Stimulated activated CD4-positive, alpha-beta T cell treated with anti-CD3 and anti-CD28 coated beads, Interleukin-4, amount 100 ng/mL, for 24 hours (primary cell): ENCODE data around the gene MORC3.
"Not testable (repeated sequence)": the region's sequence is repeated elsewhere in the genome, so short reads cannot be mapped to it uniquely, and the experiment has no call there.

Source experiments
- DNase-seq: peaks from one replicate; pipeline ENCODE4 v3.0.0-alpha.2; 2020

The MORC3 gene

DNA sequence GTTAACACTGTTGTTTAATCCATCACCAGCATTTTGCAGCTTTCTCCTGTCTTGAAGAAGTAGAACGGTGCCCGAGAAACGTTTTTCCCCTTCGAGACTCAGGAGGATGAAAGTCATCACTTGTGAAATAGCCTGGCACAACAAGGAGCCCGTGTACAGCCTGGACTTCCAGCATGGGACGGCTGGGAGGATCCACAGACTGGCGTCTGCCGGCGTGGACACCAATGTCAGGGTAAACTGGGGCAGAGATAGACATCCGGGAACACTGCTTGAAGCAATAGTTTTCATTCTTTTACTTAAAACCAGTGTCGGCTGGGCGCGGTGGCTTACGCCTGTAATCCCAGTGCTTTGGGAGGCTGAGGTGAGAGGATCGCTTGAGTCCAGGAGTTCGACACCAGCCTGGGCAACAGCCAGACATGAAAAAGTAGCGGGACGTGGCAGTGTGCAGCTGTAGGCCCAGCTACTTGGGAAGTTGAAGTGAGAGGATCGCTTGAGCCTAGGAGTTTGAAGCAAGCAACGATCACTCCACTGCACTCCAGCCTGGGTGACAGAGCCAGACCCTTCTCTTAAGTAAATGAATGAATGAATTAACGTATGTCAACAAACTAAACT is 66.1 kb downstream of the MORC3 start:
- no peak for DNase-seq

DNA sequence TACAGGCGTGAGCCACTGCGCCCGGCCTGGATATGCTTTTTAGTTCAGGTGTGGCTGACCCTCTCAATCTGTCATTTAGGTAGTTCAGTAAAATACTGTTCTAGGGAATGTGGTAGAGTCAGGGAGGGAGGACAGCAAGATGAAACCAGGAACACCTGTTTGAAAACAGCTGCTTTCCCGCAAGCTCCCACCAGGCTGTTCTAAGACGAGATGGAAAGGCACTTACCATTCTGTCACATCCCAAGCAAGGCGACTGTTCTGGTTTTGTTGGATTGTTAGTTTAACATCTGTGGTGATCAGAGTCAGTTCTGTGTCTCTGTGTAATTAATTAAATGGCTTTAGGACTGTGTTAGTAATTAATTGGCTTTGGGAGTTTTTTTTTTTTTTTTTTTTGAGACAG is 68.1 kb downstream of the MORC3 start:
- no peak for DNase-seq

DNA sequence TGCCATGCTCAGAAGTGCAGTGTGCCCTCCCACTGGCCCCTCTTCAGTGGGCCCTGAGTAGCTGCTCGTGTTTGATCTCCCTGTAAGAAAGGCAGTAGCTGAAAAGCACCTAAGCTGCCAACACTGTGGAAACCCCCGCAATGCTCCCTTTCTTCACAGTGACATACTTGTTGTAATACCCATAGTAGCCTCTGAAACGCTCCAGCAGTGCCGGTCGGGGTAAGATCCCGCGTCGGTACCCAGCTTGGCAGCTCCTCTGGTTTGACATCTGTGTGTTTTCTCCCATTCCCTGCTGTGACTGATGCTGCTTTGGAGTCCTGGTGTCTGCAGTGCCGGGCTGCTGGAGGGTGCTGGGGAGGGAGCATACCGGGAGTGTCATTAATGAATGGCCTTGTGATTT is 68.8 kb downstream of the MORC3 start:
- no peak for DNase-seq

- DNase-seq = not testable (repeated sequence)
Measured at GRCh38 chr21:36391649-36392048, 71.7 kb downstream of the MORC3 start.

GRCh38 chr21:36395353-36396111 is 75.5 kb downstream of the MORC3 start:
- DNase-seq = no peak

DNA sequence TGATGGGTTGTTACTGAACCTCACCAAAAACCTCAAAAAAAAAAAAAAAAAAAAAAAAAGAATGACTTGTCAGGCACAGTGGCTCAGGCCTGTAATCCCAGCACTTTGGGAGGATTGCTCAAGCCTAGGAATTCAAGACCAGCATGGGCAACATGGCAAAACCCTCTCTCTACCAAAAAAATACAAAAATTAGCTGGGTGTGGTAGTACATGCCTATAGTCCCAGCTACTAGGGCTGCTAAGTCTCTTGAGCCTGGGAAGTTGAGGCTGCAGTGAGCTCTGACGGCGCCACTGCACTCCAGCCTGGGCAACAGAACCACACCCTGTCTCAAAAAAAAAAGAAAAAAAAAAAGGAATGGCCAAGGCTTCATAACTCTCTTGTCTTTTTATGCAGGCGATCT is 76.3 kb downstream of the MORC3 start:
- DNase-seq = no peak

GRCh38 chr21:36396971-36397370 is 77.0 kb downstream of the MORC3 start:
- DNase-seq = no peak

GRCh38 chr21:36397606-36398005 is 77.6 kb downstream of the MORC3 start:
- DNase-seq = no peak

DNA sequence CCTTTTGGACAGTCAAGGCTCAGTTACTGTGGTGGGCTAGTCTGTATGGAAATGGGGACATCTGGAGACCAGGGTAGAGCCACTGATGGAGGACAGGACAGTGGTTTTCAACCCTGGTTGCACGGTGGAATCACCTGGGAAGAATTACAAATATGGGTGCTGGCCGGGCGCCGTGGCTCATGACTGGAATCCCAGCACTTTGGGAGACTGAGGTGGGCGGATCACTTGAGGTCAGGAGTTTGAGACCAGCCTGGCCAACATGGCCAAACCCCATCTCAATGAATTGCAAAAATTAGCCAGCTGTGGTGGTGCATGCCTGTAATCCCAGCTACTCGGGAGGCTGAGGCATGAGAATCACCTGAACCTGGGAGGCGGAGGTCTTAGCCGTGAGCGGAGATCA is 79.7 kb downstream of the MORC3 start:
- DNase-seq = not testable (repeated sequence)

DNA sequence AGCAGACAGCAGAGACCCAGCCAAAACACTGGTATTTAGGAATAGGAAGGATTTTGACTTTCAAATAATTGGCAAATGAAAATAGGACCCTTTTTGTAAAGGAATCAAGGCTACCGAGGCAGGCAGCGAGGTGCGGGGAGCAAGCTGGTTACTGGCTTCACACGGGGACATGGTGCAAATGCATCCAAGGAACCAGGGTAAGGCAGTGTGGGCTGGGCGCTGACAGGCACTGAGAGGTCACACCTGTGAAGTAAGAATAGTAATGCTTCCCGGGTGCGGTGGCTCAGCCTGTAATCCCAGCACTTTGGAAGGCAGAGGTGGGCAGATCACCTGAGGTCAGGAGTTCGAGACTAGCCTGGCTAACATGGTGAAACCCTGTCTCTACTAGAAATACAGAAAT is 80.7 kb downstream of the MORC3 start:
- DNase-seq = no peak

DNA sequence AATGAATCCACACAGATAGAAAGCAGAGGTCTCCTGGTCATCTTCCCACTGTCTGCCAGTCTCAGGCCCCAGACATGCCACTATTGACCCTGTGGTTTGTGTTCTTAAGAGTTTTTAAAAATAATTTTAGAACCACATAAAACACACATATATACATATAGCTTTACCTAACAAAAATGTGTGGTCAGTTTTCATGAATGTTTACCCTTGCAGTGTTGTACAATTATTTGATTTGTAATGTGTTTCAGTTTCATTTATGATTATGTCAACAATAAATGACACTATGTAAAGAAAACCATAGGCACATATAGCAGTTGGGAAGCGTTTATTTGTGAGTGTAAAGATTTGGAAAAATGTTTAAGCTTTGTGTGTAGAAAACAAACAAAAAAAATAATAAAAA is 82.3 kb downstream of the MORC3 start:
- DNase-seq = no peak

DNA sequence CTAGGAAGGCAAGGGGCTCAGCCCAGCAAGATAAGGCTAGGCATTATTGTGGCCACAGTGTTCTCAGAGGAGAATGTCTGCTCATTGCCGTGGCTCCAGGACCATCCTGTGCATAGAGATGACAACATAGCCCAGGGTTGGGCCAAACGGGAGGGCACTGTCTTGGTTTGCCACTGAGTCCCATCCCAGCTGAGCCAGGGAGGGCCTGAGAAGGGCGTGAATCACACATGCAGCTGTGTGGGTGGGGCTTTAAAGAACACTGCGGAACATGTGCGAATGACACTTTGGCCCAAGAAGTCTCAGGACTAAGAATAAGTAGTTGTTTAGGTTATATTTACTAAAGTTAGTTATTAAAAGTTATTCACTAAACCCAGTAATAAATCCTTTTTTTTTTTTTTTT is 83.7 kb downstream of the MORC3 start:
- DNase-seq = no peak

GRCh38 chr21:36408568-36408967 is 88.6 kb downstream of the MORC3 start:
- no peak for DNase-seq

- DNase-seq = no peak
Measured at GRCh38 chr21:36411301-36411700, 91.3 kb downstream of the MORC3 start.

DNA sequence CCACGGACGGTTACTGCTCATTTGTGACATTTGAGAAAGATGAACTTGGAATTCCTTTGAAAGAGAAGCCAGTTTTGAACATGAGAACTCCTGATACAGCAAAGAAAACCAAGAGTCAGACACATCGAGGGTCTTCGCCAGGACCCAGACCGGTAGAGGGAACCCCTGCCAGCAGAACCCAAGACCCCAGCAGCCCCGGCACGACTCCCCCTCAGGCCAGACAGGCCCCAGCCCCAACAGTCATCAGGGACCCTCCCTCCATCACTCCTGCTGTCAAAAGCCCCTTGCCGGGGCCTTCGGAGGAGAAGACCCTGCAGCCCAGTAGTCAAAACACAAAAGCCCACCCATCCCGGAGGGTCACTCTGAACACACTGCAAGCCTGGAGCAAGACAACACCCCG is 92.9 kb downstream of the MORC3 start:
- DNase-seq = no peak

DNA sequence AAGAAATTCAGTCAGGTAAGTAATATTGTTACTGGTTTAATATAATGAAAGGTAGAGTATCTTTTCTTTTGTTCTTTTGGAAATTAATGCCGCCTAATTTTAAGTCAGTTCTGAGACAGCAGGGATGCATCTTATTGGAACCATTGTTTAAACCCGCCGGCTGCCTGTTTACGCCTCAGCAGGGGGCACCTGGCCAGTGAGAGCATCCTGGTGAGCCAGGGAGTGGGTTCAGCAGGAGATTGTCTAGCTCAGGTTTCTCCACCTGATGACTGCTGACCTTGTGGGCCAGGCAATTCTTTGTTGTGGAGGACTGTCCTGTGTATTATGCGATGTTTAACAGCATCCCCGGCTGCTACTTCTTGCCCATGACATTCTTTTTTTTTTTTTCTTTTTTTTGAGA is 95.4 kb downstream of the MORC3 start:
- no peak for DNase-seq

DNA sequence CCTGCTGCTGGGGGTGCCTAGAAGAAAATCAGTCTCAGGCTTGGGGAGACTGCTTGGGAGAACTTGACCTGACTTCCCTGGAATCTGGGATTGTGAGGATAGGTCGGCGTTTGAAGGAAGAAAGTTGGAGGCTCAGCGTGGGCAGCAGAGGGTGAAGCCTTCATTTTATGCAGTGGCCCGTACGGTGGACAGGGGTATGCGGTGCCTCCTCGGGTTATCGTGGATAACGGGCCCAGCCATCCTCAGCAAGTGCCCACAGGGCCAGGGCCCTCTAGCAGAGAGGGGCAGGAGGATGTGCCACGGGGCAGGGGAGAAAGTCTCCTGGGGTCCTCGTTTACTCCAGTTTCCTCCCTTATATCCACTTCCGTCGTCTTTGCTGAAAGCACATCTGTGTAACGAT is 99.2 kb downstream of the MORC3 start:
- no peak for DNase-seq

- peak; percentile 46 for DNase-seq
Measured at GRCh38 chr21:36419996-36420395, 100.0 kb downstream of the MORC3 start.

DNA sequence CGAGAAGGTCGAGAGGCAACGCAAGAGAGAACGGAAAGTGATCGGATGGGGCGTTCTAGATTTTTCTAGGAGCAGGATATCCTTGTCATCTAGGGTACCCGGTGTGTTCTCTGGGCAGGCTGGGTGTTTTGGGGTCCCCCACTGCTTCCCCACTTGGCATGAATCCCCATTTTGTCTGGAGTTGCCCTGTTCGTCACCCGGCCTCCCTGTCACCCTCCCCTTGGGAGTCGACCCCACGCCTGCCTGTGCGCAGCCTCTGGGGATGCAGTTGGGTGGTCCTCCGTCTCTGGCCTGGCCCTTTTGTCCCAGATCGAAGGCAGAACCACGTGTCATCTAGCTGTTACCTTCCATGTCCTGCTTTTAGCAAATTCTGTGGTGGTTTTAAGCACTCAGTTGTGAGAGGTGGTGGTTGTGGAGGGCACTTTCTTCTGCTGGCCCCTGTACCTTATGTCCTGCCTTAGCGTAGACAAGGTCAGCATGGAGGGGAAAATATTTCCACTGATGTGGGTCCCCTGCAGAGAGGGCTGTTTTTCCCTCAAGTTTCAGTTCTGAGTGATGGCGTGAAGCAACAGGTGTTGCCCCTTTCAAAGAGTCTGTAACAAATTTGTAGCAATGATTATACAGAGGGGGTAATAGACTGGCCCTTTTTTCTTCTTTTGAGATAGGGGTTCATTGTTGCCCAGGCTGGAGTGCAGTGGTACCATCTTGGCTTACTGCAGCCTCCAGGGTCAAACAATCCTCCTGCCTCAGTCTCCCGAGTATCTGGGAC is 100.8 kb downstream of the MORC3 start:
- DNase-seq = no peak

GRCh38 chr21:36422279-36423098 is 102.5 kb downstream of the MORC3 start:
- DNase-seq = peak; percentile 16

DNA sequence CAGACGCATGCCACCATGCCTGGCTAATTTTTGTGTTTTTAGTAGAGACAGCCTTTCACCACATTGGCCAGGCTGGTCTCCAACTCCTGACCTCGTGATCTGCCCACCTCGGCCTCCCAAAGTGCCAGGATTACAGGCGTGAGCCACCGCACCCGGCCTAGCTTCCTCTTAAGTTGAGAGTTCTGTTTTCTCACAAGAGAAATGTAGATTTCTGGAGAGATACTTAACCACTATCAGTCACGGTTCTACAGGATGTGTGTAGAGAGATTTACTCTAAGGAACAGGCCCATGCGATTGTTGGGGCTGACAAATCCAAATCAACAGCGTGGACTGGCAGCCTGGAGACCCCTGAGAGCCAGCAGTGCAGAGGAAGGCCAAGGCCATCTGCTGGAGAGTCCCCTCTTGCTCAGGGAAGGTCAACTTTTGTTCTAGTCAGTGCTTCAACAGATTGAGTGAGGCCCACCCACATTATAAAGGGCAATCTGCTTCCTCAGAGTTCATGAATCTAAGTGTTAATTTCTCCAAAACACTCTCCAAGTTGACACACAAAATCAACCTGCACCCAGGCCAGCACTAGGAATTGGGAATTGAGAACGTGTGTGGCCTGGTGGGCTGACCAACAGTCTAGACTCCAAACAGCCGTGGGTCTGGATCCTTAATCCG is 103.9 kb downstream of the MORC3 start:
- DNase-seq = no peak

DNA sequence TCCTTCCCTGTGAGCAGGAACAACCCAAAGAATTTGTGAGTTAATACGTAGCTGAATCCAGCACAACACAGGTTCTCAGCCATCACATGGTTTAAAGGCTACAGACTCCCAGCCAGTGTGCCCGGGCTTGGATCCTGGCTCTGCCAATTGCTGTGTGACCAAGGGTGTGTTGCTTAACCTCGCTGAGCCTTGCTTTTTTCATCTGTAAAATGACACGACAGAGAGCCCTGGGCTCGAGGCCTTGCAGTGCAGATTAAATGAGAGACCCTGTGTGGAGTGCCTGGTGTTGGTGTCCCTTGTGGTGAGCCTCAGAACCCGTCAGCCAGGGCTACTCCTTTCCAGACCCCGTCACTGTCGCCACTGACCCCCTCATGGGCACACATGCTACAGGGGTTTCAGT is 104.6 kb downstream of the MORC3 start:
- DNase-seq = no peak

GRCh38 chr21:36425286-36425685 is 105.3 kb downstream of the MORC3 start:
- DNase-seq = no peak
